ENCODE measurements around the gene TGFBR1.

GRCh38 chr9:99069075-99069474 is 35.8 kb upstream of the TGFBR1 start:
- TF ChIP-seq CTCF (IDR thresholded peaks at IDR 0.05) (no peak), NFIC (IDR thresholded peaks at IDR 0.05; ENCODE audit: borderline replicate concordance) (no peak), POLR2AphosphoS5 (IDR thresholded peaks at IDR 0.05; ENCODE audit: low read depth, low read length) (no peak), JUND (IDR thresholded peaks at IDR 0.05) (no peak), YY1 (IDR thresholded peaks at IDR 0.05; ENCODE audit: low read depth) (no peak)
